ENCODE measurements around the gene PHPT1.

GRCh38 chr9:136855461-136856078 is 6.4 kb downstream of the PHPT1 start:
- TF ChIP-seq EZH2 (IDR thresholded peaks at IDR 0.05; ENCODE audit: borderline replicate concordance, low read depth, low read length, poor library complexity, severe bottlenecking) (no peak), CTCF (conservative IDR thresholded peaks at IDR 0.05; ENCODE audit: low read depth, low read length) (no peak)
